ENCODE measurements around the gene EFNA5. TPM values are rescaled to one million over a fixed set of nuclear protein-coding genes. Genes with fewer than 3 reads are reported as not detected.
A peak's percentile ranks its signal among the peaks of the same experiment; 100 is the strongest.

EFNA5 gene
- total RNA-seq, 1 experiment from 2014 or later: 42.7 TPM

DNA sequence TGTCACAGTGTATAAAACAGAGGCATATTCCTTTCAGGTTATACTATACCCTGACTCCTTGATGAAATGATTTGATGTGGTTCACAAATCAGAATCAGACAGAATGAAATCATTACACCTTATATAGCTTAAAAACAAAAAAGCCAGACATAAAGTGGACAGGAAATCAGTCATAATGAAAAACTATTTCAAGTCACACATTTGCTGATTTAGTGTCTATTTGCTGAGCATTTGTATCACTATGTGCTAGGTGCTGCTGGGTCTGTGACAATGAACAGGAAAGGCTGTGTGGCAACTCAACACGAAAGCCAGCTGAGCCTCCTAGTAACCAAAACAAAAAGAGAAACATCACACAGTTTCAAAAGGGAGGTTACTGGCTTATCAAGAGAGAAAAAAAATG lies 194.0 kb downstream of the EFNA5 start:
- peak; percentile 33 to 85 for DNase-seq
- H3K79me2 ChIP-seq (ENCODE audit: low read depth): peaks cover 93% of the 10 kb centered on the region
- H3K27me3 ChIP-seq (ENCODE audit: insufficient read depth, low read depth): no peaks in the 10 kb centered on the region
- ChIA-PET CTCF (no interaction called here), POLR2A (ENCODE audit: unreplicated experiment) (interaction anchor here (0.5 to 0.6 kb wide), 4 partner anchors 28 to 514 kb away, joined by 3 to 10 read pairs (median 3); no protein-coding TSS in a partner anchor)
- H3K36me3 ChIP-seq (ENCODE audit: low read depth): no peaks in the 10 kb centered on the region
- no peak for TF ChIP-seq EZH2 (IDR thresholded peaks at IDR 0.05; ENCODE audit: low read depth)
- TF ChIP-seq, protein P1, sequence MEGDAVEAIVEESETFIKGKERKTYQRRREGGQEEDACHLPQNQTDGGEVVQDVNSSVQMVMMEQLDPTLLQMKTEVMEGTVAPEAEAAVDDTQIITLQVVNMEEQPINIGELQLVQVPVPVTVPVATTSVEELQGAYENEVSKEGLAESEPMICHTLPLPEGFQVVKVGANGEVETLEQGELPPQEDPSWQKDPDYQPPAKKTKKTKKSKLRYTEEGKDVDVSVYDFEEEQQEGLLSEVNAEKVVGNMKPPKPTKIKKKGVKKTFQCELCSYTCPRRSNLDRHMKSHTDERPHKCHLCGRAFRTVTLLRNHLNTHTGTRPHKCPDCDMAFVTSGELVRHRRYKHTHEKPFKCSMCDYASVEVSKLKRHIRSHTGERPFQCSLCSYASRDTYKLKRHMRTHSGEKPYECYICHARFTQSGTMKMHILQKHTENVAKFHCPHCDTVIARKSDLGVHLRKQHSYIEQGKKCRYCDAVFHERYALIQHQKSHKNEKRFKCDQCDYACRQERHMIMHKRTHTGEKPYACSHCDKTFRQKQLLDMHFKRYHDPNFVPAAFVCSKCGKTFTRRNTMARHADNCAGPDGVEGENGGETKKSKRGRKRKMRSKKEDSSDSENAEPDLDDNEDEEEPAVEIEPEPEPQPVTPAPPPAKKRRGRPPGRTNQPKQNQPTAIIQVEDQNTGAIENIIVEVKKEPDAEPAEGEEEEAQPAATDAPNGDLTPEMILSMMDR (conservative IDR thresholded peaks at IDR 0.05): no peak
- intact Hi-C loops (cut with micrococcal nuclease; ENCODE audit: unreplicated experiment): loop anchor here (2.0 kb wide), 1 partner anchor 42 kb away; no protein-coding TSS in a partner anchor
- peaks cover 63% of the 10 kb centered on the region for H3F3A ChIP-seq (ENCODE audit: insufficient read depth, low read depth)
- no peaks in the 10 kb centered on the region; the same call in 1 of the 2 replicates for H3K9me3 ChIP-seq (ENCODE audit: insufficient read depth, low read depth)
- no peak overlapping the region for H3K4me3 ChIP-seq
- no peaks in the 10 kb centered on the region for H4K20me1 ChIP-seq (ENCODE audit: insufficient read depth)
- no peak overlapping the region for H2AFZ ChIP-seq
- no peaks in the 10 kb centered on the region for H3K9me2 ChIP-seq (ENCODE audit: insufficient read depth)
- H3K4me2 ChIP-seq: peak overlapping the region; percentile 71
- peaks cover 77% of the 10 kb centered on the region for H3K4me1 ChIP-seq (replicated peaks; ENCODE audit: insufficient read depth)
- no TSS peak for BruUV-seq (replicated peaks)
- peak overlapping the region; percentile 90 for H3K27ac ChIP-seq

DNA sequence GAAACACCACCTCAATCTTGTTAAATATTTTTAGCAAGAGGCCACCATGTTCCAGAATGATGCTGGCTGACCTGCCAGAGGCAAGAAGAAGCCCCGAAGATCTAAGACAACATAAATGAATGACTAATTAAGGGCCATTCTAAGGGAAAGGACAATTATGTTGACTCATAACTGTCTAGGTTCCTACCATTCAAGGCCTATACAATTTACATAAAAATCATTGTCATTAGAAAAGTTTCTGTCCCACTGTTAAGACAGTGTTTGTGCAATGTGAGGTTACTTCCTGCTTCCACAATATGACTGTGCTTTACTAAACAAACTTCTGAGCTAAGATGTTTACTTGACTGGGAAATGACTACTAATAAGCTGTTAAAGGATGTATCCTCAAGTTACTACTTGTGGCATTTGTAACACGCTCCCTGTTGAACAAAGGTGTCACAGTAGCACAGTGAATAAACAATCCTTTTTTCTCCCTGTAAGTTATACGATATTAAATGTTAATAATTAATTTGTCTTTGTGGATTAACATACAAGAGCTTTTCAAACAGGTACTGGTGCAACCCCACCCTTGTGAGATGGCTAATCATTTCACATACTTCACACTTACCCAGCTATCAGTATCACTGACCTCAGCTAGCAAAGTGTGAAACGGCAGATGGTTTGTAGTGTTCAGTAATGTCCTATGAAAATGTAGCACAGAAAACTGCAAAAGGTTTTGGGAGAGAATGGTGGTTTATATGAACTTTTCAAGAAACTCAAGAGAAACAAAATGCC lies 195.8 kb downstream of the EFNA5 start:
- ChIA-PET CTCF (no interaction called here), POLR2A (ENCODE audit: unreplicated experiment) (no interaction called here)
- Histone ChIP-seq H3K27me3 (ENCODE audit: insufficient read depth, low read depth) (no peaks in the 10 kb centered on the region), H3K27ac (peak overlapping the region; percentile 90), H3K4me1 (replicated peaks; ENCODE audit: insufficient read depth) (peaks cover 96% of the 10 kb centered on the region), H4K20me1 (ENCODE audit: insufficient read depth) (no peaks in the 10 kb centered on the region), H3K4me3 (no peak overlapping the region; the same call in 1 of the 2 replicates), H3K36me3 (ENCODE audit: low read depth) (no peaks in the 10 kb centered on the region), H2AFZ (no peak overlapping the region), H3K79me2 (ENCODE audit: low read depth) (peaks cover 90% of the 10 kb centered on the region), H3F3A (ENCODE audit: insufficient read depth, low read depth) (peaks cover 81% of the 10 kb centered on the region), H3K4me2 (peak overlapping the region; percentile 47), H3K9me3 (ENCODE audit: insufficient read depth, low read depth) (no peaks in the 10 kb centered on the region), H3K9me2 (ENCODE audit: insufficient read depth) (no peaks in the 10 kb centered on the region)
- no TSS peak for BruUV-seq (replicated peaks)
- DNase-seq: peak in 1 of 2 experiments; percentile 95
- TF ChIP-seq, protein P1 (conservative IDR thresholded peaks at IDR 0.05): no peak
- no peak for TF ChIP-seq EZH2 (IDR thresholded peaks at IDR 0.05; ENCODE audit: low read depth)
- intact Hi-C loops (cut with micrococcal nuclease; ENCODE audit: unreplicated experiment): no loop called here

DNA sequence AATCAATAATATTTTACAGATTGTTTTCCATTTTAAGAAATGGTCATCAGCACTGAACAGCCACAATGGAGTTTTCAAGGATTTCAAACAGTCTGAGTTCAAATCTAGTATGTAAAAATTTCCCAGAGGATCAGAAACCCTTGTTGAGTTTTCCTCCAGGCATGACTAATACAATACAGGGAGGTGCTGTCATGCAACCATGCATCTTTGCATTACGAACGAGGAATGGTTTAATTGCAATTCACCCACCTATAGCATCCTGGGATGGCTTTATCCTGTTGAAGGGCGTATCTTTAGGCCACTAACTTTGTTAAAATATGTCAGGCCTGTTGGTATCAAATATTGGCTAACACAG lies 196.4 kb downstream of the EFNA5 start:
- Histone ChIP-seq H3K27ac (peak overlapping the region; percentile 90), H3F3A (ENCODE audit: insufficient read depth, low read depth) (peaks cover 79% of the 10 kb centered on the region), H3K36me3 (ENCODE audit: low read depth) (no peaks in the 10 kb centered on the region), H3K79me2 (ENCODE audit: low read depth) (peaks cover 84% of the 10 kb centered on the region), H3K4me2 (peak overlapping the region; percentile 47; the same call in 1 of the 2 replicates), H3K27me3 (ENCODE audit: insufficient read depth, low read depth) (no peaks in the 10 kb centered on the region), H3K9me2 (ENCODE audit: insufficient read depth) (no peaks in the 10 kb centered on the region), H3K9me3 (ENCODE audit: insufficient read depth, low read depth) (no peaks in the 10 kb centered on the region), H3K4me3 (no peak overlapping the region), H3K4me1 (replicated peaks; ENCODE audit: insufficient read depth) (peaks cover 95% of the 10 kb centered on the region), H4K20me1 (ENCODE audit: insufficient read depth) (no peaks in the 10 kb centered on the region), H2AFZ (no peak overlapping the region)
- no TSS peak for BruUV-seq (replicated peaks)
- no peak for DNase-seq
- intact Hi-C loops (cut with micrococcal nuclease; ENCODE audit: unreplicated experiment): no loop called here
- ChIA-PET CTCF (no interaction called here), POLR2A (ENCODE audit: unreplicated experiment) (no interaction called here)
- no peak for TF ChIP-seq EZH2 (IDR thresholded peaks at IDR 0.05; ENCODE audit: low read depth)
- TF ChIP-seq, protein P1 (conservative IDR thresholded peaks at IDR 0.05): no peak

Data from PC-9 (cell line).